CMK (cell line): ENCODE measurements around the gene DLK1.

Experiments used
- DNase-seq: peaks from one replicate; pipeline ENCODE4 v3.0.0-alpha.2; 2010; ENCODE audit warnings: low read depth

Gene DLK1

DNA sequence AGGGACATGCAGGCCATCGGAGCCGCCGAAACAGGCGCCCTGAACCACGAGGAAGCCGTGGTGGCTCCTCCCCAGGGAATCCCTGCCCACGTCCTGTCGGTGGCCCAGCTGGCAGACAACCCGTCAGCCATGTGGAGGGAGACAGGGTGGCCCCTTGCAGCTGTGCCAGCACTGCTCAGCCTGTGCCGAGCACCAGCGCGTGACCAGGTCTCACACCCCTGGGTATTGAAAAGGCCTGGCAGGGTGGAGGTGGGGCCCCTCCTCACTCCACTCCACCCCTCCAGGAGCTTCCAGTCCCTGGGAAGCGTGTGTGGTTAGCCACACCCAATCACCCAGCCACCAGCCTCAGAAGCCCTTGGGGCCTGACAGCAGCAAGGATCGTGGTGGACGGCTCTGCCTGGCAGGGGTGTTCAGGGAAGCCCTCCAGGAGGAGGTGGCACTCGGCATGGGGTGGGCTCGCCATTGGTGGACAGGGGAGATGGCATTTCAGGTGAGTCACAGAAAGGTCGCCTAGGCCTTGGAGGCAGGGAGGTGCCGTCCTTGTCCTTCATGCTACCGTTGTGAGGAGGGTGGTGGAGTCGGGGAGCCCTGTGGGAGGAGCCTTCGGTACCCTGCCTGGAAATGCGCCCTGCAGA, 12.3 kb upstream of the DLK1 start:
- peak; percentile 80 for DNase-seq

DNA sequence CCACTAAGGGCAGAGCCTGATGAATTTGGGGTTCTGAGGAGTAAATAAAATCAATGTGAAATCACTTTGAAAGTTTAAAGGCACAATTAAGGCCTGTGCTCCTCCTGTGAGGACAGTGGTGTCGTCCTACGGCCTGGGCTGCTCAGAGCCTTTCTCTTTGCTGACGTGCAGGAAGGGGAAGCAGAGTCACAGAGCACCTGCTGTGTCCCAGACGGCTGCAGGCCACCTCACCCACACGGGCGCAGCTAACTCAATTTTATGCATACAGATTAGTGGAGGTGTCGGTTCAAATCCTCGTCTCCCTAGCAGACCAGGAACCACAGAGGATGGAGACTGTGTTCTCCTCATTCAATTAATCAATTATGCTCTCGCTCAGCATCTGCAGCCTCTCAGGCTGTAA, 11.4 kb upstream of the DLK1 start:
- no peak for DNase-seq

DNA sequence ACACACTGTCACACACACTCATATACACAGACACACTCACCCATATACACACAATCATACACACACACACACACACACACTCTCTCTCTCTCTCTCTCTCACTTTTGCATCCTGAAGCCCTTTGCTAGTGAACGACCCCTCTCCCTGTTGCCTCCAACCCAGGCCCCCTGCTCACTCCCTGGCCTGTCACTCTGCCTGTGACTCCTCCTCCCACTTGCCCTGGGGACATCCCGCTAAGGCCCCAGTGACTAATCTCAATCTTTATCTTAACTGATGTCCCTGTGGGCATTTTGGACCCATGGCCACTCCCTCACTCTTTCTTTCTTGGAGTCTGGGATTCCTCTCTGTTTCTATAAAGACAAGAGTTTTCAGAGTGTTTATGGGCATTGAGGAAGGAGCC, 10.9 kb upstream of the DLK1 start:
- no peak for DNase-seq

DNA sequence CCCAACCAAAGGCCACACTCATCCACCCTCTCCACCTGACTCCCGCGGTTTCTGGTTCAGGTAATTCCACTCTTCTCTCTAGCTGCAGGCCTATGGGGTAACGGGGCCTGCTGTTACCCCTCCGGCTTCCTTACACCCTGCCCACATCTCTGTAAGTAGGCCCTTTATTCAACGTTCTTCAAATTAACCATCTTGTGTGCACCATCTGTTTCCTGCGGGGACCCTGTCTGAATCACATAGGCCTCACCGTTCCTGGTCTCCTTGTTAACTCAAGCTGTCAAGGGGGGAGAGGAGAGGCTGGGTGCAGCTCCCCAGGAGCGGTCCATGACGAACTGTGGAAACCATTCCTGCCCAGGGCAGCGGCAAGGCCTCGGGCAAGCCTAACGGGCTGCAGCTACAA, 9.3 kb upstream of the DLK1 start:
- DNase-seq, result no peak

DNA sequence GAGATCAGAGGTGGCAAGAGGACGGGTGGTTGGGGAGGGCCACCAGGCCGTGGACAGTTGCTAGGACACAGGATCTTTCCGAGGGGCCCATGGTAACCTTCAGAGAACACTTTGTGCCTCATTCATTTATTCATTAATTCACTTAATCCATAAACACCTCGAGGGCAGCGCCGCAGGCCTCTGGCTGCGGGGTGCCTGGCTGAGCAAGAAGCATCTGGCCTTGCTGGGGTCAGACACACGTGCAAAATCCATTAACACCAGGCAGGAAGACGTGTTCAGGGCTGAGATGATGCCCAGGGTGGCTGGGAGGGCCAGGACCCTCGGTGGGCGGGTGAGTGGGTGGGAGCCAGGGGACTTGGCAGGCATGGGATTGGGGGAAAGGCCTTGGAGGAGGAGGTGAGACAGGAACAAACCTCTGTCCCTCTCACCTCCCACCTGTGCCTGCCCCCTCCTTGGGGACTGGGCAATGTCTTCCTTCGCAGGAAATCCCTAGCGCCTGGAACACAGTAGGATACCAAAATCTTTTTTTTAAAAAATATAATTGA, 6.6 kb upstream of the DLK1 start:
- DNase-seq, result no peak

DNA sequence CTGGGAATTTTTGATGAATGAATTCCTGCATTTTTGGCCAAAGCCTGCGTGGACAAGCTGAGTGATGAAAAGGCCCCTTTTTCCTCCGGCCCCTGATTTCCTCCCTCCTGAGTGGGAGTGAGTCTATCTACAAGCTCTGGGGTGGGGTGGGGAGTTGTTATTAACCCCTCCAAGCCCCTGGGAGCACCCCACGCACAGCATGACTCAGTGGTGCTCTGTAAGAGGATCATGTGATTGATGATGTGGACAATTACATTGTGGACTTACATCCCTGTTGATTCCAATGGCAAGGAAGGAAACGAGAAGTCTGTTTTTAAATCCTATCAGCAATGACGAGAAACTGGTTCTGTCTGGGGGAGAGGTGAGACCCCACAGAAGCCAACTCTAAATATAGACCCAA, 5.1 kb upstream of the DLK1 start:
- DNase-seq, result no peak

DNA sequence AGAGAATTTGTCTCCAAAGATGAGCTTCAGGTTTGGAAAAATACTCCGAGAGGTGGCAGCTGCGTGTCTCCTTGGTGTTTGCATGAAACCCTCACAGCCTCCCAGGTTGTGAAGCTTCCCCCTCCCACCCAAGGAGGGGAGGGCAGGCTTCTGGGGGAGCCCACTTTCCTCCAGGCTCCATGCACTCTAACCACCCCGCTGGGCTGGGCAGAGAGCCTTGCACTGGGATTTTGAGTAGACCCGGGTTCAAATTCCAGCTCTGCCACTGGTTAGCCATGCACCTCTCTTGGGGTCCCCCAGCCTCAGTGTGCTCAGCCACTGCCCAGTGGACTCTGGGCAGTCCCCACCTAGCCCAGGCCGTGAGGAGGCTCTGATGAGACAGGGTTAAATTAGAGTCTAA, 4.3 kb upstream of the DLK1 start:
- DNase-seq, result no peak

DNA sequence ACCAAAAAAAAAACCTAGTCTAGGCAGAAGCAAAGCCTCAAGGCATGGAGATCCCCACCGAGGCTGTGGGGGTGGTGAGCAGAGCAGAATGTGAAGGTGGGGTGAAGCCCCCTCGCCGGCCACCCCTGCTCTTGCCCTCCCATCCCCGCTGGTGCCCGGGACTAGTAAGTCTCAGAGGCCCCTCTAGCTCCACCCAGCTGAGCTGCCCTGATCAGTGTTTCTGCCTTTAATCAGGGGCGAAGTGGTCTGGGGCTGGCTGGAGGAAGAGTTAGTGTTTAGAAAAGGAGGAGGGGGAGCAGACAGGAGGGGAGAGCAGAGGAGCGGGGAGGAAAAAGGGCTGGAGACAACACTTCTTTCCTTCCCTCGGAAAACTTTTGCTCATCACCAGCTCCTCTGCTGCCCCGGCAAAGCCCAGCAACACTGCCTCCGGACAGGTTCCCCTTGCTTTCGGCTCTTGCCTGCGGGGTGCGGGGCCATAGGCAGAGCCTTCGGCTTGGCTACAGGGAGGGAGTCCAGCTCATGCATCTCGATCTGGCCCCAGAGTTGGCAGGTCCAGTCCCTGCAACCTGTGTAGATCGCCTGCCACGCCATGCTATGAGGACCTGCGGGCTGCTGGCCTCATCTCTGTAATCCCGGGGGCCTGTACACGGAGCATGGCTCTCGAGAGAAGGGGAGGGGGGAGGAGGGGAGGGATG, 3.4 kb upstream of the DLK1 start:
- no peak for DNase-seq

DNA sequence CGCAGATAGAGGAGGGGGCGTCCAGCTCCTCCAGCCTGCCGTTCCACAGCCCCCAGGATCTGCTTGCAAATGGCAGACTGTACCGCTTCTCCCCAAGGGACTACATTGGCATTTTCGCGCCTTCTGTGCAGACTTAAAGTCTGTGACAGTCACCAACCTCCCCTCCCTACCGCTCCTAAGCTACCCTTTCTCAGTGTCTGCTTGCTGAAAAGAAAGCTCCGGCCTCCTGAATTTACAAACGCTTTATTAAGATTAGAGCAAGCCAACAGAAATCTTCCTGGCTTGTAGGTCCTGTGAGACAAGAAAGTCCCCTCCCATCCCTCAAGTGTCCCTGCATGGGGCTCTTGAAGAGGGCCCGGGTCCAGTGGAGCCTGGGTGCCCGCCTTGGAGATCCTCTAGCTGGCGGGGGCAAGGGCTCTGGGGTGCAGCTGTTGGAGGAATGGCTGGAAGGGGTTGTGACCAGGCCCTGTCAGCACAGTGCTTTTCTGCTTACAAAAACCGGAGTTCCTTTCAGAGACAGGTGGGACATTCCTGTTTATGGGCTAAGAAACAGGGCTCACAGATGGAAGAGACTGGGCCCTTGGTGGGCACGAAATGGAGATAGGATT, 2.8 kb upstream of the DLK1 start:
- no peak for DNase-seq

DNA sequence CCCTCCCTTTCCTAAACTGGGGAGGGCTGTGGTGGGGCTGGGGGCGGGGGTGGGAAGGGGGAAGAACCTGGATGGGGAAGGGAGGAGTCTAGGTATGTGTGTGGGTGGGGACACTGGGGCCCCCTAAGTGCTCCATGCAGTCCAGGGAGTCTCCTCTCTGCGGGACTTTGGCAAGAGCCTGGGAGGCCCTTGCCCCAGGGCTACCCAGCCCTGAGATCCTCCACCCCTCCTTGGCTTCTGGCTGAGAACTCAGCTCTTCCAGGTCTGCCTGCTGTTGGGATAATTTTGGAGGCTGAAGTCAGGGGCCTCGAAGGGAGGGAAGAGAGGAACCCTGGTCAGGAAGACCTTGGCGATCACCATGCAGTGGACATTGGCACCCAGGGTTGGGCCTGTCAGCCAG, 2.2 kb upstream of the DLK1 start:
- DNase-seq, result no peak

DNA sequence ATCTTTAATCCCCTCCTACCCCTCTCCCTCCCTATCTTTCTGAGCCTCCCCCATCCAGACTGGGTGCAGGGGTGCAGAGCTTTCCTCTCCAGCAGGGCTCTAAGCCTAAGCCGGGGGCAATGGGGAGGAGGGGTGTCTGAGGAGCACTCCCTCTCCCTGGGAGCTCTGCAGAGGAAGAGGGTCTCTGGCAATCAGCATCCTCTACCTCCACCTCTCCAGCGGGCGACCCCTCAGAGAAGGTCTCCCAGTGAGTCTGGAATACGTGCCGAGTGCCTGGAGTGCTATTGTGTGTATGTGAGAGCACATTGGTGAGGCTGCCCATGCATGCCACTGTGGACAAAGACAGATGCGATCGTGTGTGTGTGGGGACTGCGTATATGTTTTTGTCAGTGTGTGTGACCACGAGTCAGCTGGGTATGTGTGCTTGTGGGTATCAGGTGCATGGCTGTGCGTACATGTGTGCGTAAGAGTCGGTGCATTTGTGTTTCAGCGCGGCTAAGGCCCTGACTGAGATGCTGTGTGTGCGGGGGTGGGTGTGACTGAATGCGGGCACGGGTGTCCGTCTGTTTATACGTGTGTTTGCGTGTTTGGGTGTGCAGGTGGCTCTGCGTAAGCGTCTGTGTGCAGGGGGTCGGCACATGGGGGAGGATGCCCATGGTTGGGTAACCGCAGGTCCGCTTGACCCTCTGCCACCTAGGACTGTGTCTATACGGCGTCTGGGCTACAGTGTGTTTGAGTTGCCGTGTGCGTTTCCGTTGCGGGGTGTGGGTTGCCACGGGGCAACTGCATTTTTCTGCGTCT, 905 bp upstream of the DLK1 start:
- no peak for DNase-seq

DNA sequence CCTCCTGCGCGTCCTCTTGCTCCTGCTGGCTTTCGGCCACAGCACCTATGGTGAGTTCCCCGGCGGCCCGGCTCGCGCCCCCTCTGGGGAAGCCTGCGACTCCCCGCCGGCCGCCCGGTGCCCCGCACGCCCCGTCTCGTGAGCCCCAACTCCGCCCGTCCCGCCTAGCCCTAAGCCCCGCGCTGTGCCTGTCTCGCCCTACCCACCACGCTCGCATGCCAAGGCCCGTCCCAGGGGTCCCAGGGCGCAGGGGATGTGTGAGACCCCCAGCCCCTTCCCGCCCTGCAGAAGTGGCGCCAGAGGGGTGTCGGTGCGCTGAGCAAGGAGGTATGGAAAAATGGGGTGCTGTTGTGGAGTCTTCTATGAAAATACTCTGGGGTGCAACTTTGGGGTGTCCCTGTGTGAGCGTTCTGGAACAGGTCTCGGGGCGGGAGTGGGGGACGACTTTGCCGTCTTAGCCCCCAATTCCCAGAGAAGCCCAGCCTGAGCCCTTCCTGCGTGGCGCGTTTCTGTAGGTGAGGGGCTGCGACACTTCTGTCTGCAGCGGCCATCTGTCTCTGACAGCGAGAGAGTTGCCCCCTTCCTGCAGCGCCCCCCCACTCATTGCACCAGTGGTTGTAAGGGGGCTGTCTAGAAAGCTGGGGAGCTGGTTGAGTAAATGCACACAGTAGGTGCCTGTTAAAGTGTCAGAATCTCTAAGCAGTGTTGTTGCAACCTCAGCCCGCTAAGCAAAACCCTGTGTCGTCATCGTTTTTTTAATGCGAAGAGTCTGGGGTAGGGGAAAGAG, 587 bp downstream of the DLK1 start:
- DNase-seq, result no peak

DNA sequence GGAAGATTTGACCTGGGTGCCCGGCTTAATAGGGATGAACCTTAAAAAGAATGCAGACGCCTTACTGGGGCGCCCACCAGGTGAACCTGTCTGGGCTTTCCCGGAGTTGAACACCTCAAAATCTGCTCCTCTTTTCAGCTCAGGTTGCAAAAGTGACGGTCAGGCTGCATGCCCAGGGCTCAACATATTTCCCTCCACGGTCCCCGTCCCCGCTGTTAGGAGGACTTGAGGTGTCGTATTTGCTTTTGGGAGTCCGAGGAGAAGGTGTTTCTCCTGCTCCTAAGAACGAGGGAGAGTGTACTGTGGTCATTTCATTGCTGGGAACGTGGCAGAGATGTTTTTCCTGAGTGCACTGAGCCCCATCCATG, 1.2 kb downstream of the DLK1 start:
- no peak for DNase-seq

DNA sequence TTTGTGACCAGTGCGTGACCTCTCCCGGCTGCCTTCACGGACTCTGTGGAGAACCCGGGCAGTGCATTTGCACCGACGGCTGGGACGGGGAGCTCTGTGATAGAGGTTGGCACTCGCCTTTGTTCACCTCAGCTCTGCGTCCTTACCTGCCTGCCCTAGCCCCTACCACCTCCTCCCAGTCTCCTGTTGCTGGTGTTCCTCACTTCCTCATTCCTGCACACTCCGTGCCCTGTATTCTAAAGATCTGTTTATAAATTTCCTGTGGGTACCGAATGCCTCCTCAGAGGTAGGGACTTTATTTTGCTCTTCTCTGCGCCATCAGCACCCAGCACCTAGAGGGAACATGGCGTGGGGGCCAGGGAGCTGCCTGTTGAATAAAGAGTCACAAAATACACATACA, 2.3 kb downstream of the DLK1 start:
- no peak for DNase-seq

DNA sequence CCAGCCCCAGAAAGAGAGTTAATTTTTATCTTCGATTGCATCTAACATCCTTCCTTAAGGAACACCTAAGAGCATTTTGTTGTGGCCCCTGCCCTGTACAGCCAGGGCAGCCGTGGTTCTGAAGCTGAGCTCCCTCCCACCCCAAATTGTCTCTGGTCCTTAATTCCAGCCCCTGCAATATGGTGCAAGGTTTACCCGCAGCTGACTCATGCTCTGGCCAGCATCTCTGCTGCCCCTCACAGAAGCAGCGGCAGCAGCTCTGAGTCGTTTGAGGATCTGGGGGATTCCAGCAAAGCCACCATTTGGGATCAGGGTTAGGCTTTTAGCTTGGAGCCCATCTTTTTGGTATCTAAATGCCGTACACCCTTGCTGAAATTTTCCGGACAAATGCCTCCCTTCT, 3.3 kb downstream of the DLK1 start:
- DNase-seq, result no peak

DNA sequence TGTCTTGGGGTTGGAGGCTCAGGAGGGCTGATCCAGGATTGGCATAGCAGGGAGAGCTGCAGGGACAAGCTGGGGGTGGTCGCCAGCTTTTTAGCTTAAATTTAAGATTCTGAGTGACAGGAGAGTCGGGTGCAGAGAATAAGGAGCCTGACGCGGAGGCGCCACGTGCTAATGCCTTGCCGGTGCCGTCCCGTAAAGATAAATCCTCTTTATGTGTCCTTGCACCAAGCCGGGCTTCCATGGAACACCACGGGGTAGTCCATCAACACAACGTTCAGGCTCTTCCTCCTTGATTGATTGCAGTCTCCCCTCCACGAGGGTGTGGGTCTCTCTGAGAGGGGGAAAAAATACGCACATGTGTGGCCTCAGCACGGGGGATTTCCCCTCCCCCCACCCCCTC, 3.9 kb downstream of the DLK1 start:
- DNase-seq, result no peak

DNA sequence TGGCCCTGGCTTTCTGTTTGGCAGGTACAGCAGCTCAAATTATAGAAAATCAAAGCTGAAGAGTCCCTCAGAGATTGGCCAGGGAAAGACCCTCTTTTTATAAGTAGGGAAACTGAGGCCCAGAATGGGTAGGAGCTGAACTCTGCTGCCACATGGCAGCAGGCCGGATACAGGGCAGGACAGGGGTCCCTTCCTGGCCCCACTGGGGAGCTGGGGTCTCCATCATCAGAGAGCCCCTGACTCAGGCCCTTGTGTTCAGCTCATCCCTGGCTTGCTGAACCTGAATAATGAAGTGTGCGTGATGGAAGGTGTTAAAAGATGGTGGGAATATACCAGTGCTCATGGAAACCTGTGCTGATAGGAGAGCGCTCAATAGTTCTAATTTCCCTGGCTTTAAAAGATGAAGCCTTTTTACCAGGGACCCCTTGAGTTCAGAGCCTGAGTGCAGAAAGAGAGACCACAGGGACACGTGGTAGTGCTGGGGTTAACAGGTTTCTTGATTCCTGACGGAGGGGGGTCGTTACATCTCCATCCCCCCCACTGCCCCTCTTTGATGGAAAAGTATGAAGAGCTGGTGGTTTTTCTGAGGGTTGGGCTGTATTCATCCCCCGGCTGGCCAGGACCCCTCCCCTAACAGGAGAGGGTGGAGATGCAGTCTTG, 4.4 kb downstream of the DLK1 start:
- DNase-seq, result no peak

DNA sequence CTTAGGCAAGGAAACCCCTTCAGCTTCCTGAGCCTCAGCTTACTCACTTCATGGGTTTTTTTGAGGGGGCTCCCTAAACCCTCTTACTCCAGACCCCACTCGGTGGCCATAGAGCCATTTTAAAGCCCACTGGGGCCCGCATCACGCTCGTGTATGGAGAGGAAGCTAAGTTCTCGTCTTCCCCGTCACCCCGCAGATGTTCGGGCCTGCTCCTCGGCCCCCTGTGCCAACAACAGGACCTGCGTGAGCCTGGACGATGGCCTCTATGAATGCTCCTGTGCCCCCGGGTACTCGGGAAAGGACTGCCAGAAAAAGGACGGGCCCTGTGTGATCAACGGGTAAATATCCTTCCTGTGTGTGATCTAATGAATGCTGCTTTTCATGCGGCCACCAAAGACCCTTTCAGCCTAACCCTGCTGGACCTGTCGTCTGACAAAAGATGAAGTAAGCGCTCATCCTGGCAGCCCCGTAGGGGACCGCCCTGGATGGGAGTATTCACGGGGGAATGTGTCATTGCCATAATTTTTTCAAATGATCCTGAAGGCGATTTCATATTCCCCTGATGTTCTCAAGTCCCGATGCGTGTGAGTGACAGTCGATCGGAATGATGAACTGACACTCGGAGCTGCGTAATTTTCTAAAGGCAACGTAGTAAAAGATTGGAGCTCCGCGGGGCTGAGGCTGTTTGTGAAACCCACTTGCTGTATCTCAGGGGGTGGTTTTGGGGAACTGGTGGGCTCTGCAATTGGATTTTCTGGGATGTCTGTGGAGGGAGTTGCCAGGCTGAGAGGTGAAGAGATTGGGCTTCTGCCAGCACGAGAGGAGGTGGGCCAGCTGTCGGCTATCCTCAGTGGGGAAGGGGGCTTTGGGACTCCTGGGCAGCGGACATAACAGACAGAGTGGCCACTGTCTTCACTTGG, 5.4 kb downstream of the DLK1 start:
- no peak for DNase-seq

DNA sequence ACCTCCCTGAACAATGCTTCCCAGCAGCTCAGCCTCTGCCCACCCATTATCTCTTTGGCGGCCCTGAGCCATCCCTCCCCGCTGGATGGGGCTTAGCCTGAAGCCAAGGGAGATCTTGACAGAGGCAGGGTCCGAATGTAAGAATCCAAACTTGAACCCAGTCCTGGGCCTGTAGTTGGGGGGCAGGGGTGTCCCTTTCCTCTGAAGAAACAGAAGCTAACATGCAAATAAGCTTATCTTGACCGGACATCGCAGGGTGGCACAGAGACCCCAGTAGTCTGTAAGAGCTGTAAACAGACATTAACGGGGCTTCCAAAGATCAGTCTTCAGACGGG, 6.0 kb downstream of the DLK1 start:
- no peak for DNase-seq

DNA sequence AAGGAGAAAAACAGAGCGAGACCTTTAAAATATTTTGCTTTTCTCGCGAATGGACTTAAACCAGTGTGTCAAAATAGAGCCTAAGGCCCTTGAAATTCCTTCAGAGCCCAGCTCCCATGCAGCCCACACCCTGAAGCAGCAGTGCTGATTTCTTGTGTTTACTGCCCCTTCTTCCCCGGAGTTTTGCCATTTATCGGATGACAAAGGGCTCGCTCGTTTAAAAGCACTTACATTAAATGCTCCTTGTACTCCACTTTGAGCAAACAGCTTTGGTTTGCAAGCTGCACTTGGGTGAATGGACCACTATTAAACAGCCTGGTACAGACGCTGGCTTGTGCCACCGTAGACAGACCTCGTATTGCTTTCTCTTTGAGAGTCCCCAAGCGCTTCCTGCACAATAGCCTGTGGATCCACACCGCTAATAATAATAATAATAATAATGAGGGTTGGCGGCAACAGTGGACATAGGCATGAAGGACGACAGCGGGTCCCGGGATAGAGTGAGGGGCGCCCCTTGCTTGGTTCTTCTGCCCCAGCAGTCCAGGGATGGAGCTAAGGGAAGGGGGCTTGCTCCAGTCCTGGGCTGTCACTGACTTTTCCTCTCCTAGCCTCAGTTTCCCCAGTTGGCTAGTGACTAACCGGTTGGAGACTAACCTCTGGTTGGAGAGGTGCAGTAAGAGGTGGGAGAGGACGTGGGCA, 6.6 kb downstream of the DLK1 start:
- DNase-seq, result no peak
